Activated CD4-positive, CD25-positive, alpha-beta regulatory T cell treated with anti-CD3 and anti-CD28 coated beads, Interleukin-2, amount 50 U/mL, for 24 hours (primary cell): ENCODE measurements around the gene UQCR10.

Source experiments
- ATAC-seq, 2 donors: fragments of 150-1000 bp; cut with Tn5 transposase; one replicate each; pipeline ENCODE4 v1.10.0; 2021; ENCODE audit warnings: mild to moderate bottlenecking in 1 of 2, moderate library complexity in 1 of 2

Gene UQCR10

DNA sequence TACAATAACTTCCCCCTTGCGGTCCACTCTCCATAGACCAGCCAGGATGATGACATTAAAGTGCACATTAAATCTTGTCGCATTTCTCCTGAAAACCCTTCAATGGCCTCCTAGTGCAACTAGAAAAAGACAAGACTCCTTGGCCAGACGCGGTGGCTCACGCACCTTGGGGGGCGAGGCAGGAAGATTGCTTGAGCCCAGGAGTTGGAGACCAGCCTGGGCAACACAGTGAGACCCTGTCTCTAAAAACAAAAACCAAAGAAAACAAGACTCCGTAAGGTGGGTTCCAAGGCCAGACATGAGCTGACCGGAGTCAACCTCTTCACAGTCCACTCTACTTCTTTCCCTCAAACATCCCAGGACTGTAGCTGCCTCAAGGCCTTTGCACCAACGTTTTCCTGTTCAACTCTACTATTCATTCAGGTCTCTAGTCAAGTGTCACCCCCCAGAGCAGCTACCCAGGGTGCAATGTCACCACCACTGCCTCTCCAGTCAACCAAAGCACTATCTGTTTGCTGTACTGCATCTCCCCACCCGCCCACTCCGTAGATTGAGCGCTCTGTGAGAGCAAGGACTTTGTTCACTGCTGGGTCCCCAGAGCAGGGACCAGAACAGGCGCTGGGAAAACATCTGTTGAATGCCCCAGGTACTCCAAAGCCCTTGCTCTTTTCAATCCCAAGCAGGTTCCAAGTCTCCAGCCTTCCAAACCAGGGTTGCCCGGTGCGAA, 1.1 kb upstream of the UQCR10 start:
- ATAC-seq: peak in 1 of 2 donors; percentile 6

DNA sequence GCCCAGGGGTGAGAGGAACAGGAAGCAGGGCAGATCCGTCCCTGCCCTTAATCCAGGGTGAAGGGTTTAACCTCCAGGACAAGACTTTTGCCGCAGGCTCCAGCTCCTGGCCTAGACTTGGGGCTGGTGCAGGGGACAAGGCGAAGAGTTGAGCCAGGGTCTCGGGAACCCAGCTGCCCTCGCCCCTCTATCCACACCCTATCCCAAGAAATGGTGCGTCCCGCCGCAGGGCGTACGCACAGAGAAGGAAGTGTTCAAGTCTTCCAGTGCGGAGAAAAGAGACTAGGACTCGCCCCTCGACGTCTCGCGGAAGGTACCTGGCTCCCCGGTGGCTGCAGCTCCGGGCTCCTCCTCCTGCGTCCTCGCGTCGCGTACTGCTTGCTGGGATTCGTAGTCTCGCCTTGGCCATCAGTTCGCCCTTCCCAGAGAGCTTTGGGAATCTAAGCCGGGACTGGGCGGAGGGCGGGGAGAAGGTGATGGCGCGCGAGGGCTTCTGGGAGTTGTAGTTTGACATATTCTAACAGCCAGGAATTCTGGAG, 468 bp upstream of the UQCR10 start, which contains the start of gene ZMAT5:
TSS of gene ZMAT5 (minus strand) at position 376 of the 539 bp plus-strand sequence. CDS start 18,463 bp downstream, outside the sequence.
- ATAC-seq: peak; percentile 97 to 98

DNA sequence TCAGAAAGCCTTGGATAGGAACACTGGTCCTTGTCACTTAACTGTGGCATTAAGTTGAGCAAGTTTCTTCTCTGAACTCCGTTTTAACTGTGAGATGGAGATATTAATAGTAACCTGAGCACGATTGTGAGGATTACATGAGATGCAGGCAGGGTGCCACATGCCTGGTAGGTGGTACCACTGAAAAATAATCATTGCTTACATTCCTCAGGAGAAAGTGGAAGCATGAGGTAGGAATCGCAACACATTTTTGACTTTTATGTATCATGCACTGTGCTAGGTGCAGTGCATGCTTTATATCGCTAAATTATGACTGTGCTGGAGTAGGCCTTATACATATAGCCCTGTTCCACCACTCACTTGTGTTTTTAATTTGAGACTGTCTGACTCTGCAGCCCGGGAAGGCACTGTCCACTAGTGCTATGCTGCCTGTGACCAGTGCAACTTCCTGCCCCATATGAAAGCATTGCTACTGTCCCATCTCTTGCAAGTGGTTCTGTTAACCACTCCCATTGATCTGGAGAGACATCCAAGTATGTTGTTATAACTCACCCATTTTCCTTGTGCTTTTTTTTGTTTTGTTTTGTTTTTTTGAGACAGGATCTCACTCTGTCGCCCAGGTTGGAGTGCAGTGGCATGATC, 1.0 kb downstream of the UQCR10 start:
- ATAC-seq: no peak

DNA sequence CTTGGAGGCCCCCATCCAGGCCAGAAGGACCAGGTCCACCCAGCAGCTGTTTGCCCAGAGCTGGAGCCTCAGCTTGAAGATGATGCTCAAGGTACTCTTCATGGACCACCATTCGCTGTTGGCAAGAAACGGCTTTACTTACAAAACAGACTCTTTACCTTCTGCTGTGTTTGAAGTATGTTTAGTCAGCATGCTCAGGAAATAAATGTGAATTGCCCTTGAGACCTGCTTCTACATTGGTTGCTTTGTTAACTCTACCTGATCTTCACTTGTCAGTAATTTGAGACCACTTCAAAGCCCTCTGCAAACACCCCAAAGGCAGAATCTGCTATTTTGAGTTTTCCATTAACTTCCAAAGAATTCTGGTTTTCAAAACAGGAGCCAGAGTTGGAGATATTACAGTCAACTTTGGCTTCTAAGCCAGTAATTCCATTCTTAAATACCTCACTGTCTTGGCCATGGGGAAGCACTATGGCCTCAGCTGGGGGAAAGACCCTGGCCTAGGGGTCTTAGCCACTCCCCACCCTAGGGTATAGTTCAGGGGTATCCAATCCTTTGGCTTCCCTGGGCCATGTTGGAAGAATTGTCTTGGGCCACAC, 2.7 kb downstream of the UQCR10 start:
- no peak for ATAC-seq

DNA sequence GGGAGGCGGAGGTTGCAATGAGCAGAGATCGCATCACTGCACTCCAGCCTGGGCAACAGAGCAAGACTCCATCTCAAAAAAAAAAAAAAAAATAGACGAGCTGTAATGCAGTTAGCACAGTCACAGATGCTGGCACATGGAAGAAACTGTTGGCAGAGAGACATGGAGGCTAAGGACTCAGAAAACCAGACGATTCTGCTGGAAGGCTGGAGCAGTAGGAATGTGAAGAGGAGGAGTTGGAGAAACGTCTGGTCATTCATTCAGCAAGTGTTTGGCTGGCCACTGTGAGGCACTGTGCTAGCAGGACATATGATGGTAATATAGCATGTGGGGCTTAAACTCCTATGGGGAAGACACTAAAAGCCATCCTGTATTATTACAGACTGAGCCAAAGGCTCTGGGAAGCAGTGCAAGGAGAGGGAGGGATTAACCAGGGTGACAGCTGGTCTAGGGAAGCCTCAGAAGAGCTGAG, 5.0 kb downstream of the UQCR10 start:
- no peak for ATAC-seq

DNA sequence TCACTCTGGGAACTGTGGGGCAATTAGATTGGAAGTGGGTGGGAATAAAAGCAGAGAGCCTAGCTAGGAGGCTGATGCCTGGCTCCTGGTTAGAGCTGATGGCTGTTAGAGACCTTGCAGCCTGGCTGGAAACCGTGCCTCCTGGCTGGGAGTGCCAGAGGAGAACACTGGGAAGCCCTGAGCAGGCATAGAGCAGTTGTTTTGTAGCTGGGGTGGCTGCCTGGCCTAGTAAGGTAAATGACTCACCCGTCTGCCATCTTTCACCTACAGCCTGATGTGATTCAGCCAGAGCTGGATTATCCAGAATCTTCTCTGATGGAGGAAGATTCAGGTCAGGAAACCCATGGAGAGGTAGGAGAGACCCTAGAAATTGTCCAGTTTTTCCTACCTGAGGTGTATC, 6.1 kb downstream of the UQCR10 start:
- no peak for ATAC-seq

DNA sequence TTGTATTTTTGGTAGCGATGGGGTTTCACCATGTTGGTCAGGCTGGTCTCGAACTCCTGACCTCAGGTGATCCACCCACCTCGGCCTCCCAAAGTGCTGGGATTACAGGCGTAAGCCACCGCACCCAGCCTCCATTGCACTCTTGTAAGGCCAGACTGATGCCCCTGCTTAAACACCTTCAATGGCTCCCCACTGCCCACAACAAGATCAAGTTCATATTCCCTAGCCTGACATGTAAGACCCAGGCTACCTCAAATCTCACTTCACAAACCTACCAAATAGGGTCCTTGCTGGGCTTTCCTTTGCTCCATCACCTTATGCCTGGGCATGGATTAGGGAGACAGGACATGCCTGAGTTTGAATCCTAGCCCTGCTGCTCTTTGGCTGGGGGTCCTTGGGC, 13.1 kb downstream of the UQCR10 start:
- ATAC-seq: no peak

DNA sequence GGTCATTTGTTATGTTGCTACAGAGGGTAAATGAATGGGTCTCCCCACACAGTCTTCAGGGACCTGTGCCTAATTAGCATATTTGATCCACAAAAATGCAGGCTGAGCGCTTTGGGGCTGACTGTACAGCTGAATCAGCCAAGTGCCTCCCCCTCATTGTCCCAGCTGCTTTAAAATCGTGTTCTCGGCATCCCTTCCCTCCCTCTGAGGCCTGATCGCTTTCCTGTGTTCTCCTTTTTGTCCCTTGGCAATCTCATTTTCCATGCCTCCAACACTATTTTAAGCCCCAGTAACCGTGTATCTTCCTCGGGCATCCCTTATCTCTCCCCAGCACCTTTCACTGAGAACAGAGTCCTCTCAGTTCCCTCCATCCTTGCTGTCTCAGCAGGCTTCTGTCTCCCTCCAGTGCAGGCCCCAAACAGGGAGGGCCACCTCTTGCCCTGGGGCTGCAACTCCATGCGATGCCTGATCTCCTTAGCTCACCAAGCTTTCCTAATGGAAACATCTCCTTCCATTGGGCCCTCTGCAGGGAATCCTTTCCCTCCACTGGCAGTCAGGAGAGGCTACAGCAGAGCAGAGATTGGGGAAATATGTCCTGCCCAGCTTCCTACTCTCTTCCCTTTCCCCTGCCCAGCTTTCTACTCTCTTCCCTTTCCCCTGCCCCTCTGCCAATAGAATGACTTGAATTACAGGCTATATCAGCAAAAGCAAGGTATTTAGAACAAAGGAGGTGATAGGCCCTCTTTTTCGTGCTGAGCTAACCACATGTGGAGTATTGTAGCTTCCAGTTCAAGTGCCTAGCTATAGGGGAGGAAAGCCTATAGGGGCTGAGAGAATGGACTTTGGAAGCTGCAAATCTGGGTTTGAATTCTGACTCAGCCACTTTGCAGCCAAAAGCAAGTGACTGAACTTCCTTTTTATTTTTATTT, 13.8 kb downstream of the UQCR10 start:
- ATAC-seq: no peak

DNA sequence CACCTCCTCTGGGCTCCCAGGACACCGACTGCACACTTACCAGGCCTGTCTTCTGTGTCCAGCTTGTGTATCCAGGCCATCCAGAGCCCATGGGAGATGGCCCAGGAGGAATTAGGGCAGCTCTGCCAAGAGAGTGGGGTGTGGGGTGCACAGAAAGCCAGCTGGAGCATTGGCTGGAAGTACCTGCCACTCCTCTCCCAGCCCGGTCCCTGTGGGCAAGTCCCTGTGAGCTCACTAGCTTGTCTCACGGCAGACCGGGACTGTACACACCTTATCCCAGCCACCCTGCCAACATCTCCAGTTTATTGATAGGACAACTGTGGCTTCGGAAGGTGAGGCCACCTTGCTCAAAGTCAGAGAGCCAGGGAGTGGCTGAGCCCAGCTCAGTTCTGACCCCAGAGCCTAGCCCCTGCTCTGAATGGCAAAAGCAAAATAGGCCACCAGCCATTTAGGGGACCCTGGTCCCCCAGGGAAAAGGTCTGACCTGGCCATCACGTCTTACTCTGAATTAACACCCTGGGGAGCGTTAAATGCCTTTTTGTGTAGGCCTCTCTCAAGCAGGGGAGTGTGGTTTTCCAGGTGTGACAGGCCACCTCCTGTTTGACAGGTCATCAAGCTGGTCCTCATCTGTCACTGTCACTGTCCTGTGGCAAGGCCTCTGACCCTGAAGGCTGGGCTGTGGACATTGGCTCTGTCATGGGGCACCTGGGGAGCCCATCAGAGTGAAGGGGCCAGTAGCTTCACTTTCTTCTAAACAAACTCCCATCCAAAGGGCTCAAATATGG, 15.1 kb downstream of the UQCR10 start:
- no peak for ATAC-seq

DNA sequence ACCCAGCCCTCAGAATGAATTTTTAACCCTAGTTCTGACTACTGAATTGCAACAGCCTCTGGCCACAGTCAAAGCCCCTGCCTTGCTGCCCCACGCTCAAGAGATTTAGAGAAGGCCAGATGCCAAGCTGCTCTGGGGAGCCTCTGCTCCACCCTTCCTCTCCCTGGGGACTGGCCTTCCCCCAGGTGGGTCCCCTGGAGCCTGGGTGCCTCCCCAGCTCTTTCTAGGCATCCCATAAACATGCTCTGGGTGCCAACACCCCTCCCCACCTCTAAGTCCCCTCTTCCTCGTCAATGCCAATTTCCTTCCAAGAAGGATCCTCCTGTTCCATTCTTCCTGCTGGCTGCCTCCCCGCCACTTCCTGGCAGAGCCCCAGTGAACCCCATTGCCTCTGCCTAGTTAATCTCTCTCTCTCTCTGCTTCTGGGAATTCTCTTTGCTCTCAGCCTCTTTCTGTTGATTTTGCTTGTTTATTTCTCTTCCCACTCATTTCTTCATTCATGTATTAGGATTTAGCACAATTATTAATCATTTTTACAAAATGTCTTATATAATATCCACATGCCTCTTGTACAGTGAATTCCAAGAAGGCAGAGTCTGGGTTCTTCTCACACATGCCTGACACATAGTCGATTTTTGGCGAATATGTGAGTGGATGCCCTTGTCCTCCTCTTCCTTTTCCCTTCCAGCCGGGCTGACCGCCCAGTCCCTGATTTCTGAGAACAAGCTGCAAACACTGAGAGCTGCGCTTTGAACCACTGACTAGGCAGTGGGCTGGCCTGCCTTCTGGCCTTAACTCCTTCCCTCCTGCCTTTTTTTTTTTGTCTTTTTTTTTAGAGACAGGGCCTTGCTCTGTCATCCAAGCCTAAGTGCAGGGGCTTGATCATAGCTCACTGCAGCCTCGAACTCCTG, 17.5 kb downstream of the UQCR10 start:
- ATAC-seq: no peak

DNA sequence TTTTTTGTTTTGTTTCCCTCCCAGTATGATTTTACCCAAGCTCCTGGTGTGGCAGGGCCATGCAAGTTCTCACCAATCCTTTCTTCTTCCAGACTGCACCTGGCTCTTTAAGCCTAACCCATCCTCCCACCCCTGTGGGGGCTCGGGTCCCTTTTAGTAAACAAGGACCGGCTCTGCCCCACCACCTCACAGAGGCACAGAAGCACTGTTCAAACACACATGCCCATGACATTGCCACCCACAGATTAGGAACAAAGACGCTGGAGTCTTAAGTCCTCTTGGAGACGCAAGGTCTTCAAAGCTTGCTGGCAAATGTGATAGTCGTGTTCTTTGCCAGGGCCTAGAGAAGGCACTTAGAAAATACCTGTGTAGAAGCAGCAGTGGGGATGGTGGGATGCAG, 18.9 kb downstream of the UQCR10 start:
- no peak for ATAC-seq

DNA sequence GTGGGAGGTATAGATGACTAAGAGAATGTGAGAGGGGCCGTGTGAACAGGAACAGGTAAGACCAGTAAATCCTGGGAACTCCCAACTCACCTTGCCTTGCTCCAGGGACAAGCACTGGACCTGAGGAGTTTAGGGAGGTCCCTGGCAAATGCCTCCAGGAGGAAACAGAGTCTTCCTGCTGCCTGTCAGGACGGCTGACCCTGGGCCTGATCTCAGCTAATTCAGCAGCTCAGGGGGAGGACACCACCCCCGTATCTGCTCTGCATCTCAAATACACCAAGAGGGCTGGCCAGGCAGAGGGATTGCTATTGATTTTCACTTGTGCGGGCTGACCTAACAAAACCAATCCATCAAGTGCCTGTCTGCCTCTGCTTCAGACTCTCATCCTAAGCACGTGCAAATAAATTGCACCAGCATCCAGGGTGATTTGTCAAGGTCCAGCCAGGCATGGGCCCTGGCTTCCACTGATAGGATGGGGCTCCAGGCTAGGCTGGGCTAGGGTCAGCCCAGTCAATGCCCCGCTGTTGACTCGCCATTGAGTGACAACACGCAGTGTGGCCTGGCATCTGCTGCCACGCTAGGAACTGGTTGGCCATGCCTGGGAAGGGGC, 20.3 kb downstream of the UQCR10 start:
- ATAC-seq: no peak

DNA sequence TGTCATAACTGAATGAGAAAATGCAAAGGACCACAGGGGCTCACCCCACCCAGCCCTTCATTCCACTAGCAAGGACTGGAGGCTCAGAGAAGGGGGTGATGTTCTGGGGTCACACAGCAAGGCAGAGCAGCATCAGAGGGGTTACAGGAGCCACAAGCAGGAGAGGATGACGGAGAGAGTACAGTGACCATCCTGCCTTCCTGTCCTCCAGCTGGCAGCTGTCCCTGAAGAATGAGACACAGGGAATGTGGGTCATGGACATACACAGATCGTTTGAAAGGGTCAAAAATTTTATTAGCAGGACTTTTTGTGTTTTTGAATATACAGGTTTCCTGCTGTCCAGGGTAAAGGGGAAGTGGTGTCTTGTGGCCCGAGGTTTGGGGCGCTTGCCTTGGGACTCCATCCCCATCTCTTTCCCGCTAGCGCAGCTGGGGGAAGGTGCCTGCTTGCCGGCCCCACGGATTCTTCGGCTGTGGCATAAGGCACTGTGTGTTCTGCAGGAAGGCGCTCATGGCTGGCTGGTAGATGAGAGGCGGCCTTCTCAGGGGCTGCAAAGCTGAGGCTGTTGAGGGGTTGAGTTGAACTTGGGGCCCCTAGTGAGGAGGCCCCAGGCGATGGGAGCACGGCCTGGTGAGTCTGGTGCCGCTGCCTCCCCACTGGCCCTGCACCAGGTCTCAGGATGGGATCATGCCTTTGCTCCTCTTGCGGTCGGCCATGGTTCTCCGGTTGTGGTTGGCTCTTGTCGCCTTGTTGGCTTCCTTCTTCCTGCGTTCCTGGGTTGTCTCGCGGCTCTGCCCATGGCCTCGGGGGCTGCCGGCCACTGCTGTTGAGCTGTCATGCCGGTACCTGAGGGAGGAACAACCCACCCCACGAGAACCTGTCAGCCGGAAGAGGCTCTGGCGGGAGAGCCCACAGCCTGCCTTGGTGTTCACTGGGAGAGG, 21.4 kb downstream of the UQCR10 start:
- ATAC-seq: no peak

DNA sequence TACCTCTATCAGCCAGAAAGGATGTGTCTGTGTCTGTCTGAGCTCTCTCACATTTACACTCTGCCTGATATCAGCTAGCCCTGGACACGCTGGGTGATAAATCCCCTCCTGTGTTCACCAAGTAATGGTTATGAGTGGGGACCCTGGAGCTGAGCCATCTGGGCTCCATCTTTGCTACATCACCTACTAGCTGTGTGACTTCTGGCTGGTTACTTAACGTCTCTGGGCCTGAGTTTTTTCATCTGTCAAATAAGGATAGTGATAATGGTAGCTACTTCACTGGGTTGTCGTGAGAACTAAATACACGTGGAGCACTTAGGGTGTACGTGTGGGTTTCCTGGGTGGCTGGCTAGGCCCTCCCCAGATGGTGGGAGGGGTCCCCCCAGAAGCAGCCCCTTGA, 22.9 kb downstream of the UQCR10 start:
- ATAC-seq: no peak

DNA sequence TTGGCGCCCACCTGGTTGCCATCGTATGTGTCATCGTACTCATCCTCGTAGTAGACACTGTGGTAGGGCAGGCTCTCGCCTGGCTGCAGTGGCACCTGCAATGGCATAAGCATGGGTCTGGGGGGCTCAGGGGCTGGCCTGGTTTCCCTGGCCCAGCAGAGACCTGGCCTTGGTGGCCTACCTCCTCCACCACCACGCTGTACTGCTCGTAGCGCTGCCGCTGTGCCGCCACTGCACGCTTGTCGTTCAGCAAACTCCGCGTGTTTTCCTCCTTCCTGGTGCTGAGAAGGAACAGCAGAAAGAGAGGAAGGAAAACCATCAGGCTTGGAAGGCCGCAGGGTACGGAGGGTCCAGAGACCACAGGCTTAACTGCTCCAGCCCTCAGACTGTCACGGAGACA, 26.2 kb downstream of the UQCR10 start:
- ATAC-seq: no peak

DNA sequence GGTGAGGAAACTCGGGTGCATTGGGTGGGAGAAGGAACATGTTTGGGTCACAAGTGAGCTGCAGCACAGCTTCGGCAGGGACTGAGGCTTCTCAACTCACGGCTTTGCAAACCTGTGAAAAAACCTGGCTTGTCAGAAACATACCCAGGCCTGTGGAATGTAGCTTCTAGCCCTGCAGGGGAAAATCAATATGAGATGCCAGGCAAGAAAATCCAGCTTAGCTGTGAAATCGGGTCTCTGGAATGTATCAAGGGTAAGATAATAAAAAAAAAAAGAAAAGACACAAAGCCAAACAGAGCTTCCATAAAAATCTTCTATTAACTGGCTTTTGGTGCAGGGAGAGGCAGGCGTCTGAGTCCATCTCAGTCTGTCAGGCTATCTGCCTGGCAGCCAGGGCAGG, 28.5 kb downstream of the UQCR10 start:
- no peak for ATAC-seq

DNA sequence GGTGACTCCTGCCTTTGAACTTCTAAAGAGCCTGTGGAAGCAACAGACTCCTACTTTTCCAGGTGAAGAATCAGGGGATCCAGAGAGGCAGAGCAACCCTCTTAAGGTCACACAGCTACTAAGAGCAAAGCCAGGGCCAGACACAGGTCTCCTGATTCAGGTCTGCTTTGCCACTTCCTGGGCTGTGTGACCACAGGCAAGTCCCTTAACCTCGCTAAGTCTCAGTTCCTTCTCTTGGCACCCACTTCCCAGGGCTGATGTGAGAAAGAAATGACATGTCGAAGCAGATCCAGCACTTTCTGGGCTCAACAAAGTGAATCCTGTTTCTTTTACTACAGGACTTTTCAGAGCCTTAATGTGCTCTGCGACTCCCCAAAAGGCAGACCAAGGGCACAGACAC, 30.2 kb downstream of the UQCR10 start:
- no peak for ATAC-seq

DNA sequence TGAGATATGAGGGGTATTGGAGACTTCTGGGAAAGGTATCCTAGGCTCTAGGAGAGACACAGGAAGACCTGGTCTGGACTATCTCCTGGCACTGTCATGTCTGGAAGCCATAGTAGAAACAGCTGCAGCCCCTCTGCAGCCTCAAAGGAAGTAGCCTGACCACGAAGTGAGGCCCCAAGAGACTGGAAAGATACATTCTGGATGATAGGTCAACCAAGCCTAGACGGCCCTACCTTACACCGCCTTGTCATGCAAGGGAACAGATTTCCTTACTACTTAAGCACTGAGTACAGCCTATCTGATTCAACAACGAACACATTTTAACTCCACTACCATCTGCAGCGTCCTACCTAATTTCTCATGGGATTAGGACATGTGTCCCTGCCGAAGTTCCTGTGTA, 31.1 kb downstream of the UQCR10 start:
- ATAC-seq: no peak

DNA sequence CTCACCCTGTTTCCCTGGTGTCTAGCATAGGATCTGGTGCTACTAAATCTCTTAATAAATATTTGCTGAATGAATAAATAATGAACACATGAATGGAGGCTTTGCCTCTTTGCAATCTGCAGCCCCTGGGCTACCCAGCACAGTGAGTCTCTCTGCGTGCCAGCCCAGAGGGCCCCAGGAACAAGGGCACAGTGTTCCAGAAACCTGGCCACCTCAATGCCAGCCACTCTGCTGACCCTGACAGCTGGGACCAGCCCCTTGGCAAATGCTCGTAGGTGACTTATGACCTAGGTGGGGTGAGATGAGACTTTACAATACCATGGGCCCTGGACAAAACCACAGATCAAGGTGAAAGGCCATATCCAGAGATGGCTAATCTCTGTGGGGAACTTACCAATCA, 31.6 kb downstream of the UQCR10 start:
- ATAC-seq: no peak
